LNCAP (cell line): ENCODE results near the gene PPP1R2.

Experiments
- TF ChIP-seq, protein P1 (sequence below): fragments of 450-650 bp; IDR thresholded peaks from 2 replicates; pipeline ENCODE4 v1.5.1; 2017; ENCODE audit warnings: mild to moderate bottlenecking

PPP1R2 gene

DNA sequence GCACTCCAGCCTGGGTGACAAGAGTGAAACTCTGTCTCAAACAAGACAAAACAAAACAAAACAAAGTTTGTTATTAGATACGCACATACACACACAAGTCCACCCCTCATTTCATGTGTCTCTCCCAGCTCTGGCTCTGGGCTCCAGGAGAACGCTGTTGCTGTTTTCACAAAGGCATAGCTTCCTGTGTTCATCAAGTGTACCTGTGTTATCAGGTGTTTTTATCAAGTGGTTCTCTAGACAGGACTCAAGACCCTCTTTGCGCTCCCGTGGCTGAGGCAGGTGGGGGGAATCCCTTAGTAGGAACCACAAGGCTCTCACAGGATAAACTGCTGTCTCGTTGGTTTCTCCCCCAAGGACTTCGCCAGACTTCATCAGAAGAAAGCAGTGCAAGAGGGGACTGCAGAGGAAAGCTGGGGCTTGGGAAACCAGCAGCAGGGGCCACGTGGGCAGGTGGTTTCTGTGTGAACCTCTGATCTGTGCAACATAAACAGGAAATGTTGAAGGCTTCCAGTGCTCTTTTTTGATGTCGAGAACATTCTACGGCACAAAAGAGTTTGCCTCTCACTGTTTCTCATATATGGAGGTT, 6.9 kb upstream of the PPP1R2 start:
- TF ChIP-seq, protein P1, sequence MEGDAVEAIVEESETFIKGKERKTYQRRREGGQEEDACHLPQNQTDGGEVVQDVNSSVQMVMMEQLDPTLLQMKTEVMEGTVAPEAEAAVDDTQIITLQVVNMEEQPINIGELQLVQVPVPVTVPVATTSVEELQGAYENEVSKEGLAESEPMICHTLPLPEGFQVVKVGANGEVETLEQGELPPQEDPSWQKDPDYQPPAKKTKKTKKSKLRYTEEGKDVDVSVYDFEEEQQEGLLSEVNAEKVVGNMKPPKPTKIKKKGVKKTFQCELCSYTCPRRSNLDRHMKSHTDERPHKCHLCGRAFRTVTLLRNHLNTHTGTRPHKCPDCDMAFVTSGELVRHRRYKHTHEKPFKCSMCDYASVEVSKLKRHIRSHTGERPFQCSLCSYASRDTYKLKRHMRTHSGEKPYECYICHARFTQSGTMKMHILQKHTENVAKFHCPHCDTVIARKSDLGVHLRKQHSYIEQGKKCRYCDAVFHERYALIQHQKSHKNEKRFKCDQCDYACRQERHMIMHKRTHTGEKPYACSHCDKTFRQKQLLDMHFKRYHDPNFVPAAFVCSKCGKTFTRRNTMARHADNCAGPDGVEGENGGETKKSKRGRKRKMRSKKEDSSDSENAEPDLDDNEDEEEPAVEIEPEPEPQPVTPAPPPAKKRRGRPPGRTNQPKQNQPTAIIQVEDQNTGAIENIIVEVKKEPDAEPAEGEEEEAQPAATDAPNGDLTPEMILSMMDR, result no peak

DNA sequence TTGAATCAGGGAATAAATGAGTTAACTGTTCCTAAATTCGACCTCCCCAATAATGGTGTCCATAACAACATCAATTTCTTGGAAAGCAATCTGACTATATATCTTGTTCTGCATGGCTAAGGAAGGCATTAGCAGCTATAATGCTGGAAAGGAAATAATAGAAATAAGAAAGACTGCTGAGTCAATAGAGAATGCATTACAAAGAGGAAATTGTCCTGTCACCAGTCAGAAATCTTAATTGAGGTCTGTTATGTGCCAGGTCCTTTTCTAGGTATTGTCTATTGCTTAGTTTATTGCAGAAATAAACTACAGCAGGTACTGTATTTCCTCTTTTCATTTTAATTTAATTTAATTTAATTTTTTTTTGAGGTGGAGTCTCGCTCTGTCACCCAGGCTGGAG, 5.9 kb upstream of the PPP1R2 start:
- TF ChIP-seq, protein P1, result no peak

DNA sequence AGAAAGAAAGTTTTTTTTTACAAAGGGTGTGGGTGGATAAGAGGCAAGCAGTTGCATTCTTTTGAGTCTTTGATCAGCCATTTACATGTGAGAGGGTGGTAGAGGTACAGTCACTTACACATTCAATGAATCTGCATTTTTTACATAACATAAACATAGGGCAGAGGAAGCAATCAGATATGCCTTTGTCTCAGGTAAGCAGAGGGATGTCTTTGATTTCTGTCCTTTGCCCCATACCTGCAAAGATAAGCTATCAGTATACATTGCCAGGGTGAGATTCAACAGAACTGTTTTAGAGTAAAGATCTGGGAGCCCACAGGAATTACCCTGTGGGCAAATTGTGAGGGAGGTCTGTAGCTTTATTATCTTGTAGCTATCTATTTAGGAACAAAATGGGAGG, 5.4 kb upstream of the PPP1R2 start:
- TF ChIP-seq, protein P1, result no peak

DNA sequence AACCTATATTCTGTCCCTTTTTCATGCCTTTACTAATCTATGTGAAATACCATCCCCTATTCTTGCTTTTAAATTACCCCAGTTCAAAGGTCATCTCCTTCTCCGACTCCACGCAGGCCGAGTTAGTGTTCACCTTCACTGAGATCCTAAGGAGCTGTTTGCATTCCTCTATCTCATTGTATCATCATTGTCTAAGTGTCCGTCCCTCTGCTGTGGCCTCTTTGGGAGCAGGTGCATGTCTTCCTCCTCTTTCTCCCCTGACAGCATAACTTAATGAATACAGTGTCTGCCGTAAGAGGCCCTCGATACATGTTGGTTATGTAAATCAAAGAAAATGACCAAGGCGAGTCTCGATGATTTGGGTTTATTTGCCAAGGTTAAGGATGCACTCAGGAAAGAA, 4.9 kb upstream of the PPP1R2 start:
- TF ChIP-seq, protein P1, result no peak

DNA sequence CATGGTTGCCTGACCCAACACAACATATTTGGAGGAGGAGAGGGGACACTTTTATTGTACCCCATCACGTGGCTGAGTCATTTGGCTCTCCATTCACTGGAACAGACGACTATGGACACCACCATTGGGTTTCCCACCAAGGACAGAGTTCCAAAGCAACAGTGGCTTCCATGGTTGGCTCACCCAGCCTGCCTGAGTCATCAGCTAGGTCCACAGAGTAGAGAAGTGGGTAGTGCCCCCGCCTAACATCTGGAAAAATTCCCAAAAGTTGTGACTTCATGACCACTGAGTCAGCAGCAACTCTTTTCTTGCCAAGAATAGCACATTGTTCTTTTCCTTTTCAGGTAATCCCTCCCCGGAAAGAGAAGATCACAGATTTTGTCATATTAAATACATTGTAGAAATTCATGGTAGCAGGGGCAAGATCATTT, 3.0 kb upstream of the PPP1R2 start:
- TF ChIP-seq, protein P1, result no peak

DNA sequence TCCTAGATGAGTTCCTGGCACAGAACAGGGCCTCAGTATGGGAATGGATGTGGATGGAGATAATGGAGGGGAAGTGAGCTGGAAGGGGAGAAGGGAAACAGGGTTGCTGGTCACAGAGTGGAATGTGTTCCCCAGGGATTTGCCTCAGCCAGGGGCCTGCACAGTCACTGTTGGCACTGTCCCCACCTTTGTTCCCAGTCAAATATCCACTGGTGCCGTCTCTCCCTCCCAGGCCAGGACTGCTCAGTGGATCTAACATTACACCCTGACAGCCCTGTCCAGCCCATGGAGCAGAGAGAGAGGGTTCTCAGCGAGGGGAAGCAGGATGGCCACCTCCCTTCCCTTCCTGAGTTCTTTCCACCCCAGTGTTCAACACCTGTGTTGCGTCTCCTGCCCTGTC, 1.5 kb upstream of the PPP1R2 start:
- TF ChIP-seq, protein P1, result no peak

DNA sequence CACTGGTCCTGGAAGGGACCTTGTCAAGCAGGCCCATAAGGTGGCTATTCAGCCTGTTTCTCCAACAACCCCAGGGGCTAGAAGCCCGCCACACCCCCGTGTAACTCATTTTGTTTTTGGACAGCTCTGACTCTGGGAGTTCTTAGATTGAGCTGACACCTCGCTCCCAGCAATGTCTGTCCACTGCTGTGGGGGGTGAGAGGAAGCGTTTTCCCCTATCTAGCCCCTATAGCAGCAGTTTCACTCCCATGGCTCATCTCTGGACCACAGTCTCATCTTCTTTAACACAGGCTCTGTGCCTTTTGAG, 1.1 kb upstream of the PPP1R2 start:
- TF ChIP-seq, protein P1, result no peak
